GM19372 (cell line): ENCODE data around the gene HOXB1.

Experiments used
- ATAC-seq: cut with Tn5 transposase; IDR thresholded peaks from one replicate; pipeline ENCODE4 v1.9.1; 2021; ENCODE audit warnings: mild to moderate bottlenecking, low read depth, moderate library complexity; ENCODE audit not compliant: unreplicated experiment

HOXB1 gene

DNA sequence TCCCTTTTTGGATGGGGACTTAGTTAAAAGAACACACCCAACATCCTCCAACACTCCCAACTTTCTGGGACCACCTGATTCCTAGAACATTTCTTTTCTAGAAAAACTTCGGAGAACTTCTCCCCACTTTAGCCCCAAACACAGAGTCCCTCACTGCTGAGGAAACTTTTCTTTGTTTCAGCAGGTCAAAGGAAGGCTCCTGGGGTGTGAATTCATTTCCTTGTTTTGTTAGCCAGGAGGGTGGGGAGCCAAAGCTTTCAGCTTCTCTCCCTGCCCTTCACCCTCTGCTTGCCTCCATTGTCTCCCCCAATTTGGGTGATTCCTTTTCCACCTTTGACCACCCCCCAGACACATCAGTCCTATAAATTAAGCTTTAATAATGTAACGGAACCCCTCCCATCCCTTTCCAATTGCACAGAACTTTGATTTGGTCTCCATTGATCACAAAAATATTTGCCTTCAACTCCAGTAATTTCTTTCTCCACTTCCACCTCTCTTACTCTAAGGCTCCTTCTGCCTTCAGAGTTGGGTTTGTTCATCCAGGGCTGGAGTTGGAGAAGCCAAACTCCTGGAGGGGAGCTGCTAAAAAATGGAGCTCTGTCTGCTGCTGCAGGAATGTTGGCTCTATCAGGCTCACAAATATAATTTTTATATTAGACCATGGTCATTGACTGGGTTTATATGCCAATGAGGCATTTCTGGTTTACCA, 37.0 kb upstream of the HOXB1 start:
- ATAC-seq = no peak

DNA sequence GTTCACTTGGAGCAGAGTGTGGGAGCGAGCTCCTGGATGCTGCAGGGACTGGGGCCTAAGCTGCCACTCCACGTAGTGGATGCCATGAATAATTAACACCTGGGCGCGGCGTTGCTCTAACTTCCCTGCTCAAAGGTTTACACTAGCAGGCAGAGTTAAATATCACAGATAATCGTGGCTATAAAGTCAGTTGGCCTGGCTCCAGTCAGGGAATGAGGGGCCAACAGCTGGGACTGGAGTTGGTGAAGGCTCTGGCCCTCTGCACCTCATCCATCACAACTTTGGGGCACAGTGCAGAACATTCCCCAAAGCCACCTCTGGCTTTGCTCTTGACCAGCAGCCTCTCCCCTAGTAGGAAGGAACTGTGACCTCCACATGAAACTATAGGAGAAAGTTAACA, 36.4 kb upstream of the HOXB1 start:
- ATAC-seq = no peak

DNA sequence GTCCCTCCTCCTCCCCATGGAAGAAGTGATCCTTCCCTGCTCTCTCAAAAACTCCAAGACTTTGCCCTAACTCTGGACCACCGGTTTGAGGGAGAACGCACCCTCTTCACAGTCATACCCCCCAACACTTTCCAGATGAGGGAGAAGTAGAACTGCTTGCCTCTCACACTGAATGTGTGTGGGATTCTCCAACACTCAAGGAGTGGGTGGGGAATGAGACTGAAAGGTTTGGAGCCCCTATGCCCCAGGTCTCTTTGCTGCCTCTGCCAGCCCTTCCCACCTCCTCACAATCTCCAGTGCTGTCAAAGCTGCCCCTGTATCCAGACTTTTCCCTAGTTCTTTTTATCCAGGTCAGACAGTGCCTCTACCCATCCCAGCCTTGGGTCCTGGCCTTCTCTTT, 35.9 kb upstream of the HOXB1 start:
- ATAC-seq = no peak

DNA sequence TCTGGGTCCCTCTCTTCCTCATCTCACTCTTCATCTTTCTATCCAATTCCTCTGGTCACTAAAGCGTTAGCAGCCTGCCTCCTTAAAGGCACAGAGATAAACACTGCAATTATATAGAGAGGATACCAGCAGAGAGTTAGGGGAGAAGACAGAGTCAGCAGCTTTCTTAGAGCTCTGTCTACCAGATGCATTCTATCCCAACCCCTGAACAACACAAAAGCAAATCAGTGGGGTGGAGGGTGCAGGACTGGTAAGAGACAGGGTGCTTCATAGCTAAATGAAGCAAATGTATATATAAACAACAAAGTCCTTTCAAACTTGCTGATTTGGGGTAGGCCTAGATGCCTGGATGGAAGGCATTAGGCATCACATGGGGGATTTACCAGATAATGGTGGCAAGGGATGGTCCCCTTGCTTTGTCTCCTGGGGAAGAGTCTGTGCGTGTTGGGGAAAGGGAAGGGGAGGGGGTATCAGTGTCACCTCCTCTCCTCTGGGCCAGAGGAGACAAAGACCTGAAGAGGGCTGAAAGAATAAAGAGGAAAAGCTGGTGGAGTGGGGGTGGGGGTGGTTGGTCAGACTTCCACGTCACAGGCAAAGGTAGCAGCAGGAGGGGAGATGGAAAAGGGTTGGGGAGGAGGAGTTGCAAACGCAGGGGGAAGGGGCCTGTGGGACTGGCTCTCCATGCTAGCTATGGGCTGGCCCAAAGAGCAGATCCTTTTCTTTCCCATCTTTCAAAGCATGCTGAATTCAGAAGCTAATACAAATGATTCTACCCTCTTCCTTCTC, 35.3 kb upstream of the HOXB1 start:
- no peak for ATAC-seq

DNA sequence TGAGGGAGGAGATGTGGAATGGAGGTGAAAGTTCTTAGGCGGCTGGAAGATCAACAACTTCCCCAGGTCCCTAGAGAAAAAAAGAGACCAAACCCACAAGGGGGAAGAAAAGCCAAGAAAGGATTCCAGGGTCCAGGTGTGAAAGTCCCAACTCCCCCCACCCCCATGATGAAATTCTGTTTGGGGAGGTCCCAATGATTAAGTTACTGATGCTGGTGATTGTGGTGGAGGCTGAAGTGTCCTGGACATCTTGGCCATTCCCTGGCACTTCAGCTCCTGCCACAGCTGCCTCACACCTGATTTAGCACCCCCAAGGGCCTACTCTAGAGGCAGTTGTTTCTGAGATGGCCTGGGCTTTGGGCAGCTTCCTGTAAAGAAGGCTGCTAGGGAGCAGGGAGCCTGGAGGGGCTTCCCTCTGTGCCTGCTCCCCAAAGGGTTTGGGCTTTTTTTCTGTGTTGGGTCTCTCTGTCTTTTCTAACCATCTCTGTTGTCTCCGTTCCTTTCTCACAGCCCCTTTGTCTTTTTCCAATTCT, 34.3 kb upstream of the HOXB1 start:
- ATAC-seq = no peak

DNA sequence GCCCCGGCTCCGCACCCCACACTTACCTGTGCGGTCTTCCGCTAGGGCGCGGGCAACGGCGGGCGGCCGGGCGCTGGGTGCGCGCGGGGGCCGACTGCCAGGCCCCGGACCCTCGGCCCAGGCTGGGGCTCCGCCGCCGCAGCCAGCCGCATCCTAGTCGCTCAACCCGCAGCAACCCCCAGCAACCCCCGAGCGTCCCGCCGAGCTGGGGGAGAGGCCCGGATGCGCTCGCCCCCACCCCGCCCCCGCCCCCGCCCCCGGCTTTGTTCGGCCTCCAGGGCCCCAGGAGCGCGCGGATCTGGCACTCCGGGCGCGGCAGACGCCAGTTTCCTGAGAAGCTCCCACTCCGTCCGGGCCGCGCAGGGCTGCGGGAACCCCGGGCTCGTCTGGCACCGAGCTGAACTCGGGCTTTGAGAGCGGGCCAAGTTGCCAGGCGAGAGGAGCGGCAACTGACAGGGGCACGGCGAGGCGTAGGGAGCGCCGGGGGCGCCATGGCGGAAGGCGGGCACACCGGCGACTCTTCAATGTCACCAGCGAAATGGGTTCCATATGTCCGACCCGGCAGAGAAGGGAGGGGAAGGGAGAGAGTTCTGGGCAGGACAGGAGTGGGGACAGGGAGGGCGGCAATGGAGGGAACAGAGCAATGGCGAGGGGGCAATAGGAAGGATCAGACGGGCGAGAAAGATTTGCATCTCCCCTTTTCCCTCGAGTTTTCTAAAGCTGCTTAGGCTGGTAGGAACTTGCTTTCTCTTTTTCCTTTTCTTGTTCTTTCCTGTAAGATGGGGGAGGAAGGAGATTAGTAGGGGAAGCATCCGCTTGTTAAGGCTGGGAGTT, 33.6 kb upstream of the HOXB1 start:
- ATAC-seq = no peak

DNA sequence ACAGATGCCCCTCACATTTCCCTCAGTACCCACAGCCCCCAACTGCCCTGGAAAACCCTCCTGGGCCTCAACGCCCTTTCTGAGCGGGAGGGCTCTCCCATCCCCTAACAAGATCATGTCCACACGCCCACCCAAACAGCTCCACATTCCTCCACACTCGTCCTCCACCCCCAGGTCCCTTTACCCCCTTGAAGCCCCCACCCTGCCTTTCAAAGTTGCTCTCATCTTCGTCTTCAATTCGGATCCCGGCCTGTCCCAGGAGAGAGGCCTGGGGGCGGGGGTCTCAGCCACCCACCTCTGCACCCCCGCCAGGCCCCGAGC, 33.0 kb upstream of the HOXB1 start:
- ATAC-seq = no peak

DNA sequence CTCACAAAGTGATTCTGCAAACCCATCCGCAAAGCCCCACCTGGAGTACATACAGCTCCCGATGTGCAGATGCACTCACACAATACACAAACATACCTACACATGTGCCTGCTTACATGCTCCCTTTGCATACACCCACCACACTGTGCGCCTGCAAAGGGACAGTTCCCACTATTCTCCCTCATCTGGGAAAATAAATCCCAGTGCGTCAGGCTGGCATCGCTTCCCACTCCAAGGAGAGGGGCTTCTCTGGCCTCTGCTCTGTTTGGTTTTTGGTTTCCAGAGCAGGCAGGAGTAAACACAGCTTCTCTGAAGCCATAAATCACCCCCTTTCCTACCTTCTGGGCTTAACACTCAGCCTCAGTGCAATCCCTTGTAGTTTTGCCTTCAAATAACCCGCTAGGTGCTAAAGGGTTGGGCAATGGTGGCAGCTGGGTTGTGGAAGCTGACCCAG, 32.6 kb upstream of the HOXB1 start:
- no peak for ATAC-seq

DNA sequence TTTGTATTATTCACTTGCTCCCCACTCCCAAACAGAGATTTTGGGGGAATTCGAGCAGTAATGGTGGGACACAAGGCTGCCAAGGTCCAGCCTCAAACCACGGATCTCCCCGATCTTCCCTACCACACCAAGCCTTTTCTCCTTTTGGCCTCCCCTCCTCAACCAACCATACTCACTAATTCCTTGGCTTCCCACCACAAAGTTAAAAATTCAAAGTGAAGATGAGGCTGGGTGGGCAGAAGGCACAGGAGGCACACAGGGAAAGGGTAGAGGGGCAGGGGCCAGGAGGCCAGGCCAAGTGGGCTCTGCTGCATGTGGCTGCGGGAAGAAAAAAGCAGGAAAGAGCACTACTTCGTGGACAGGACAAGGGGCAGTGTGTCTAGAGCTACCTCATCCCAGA, 32.1 kb upstream of the HOXB1 start:
- no peak for ATAC-seq

DNA sequence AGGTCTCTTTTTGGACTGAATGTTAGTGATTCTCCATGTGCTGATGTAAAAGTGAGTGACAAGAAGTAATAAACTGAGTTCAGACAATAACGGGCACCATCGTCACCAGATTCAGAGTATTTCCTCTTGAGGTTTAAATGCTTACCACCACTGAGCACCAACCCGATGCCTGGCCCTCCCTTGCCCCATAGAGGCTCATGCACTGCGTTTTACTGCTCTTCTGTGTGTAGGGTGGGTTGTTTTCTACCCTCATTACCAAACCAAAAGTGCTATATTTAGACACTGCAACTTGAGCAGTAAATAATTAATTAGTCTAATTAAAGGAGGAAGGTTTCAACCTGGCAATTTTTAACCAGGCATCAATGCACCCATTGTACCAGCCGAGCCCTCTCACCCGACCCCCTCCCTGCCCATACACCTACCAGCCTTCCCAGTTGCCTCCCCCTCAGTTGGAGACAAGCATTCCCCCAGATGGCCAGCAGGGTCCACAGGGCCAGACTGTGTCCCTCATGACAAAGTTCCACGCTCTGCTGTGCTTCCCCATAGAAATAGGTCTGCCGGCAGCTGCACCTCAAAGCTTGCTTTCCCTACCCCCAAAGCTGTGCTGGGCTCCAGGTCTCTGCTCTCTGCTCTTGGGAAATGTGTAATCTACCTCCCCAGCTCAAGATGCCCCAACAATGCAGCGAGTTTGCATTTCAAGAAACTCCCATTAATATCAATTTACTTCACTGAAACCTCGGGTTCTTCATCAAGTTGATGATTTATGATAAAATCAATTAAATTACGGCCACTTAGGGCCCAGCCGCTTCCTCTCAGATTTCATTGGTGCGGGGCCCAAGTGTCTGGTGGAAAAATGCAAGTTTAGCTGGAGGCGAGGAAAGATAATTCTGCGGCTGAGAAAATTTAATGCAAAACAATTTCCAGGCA, 31.3 kb upstream of the HOXB1 start:
- ATAC-seq = no peak

DNA sequence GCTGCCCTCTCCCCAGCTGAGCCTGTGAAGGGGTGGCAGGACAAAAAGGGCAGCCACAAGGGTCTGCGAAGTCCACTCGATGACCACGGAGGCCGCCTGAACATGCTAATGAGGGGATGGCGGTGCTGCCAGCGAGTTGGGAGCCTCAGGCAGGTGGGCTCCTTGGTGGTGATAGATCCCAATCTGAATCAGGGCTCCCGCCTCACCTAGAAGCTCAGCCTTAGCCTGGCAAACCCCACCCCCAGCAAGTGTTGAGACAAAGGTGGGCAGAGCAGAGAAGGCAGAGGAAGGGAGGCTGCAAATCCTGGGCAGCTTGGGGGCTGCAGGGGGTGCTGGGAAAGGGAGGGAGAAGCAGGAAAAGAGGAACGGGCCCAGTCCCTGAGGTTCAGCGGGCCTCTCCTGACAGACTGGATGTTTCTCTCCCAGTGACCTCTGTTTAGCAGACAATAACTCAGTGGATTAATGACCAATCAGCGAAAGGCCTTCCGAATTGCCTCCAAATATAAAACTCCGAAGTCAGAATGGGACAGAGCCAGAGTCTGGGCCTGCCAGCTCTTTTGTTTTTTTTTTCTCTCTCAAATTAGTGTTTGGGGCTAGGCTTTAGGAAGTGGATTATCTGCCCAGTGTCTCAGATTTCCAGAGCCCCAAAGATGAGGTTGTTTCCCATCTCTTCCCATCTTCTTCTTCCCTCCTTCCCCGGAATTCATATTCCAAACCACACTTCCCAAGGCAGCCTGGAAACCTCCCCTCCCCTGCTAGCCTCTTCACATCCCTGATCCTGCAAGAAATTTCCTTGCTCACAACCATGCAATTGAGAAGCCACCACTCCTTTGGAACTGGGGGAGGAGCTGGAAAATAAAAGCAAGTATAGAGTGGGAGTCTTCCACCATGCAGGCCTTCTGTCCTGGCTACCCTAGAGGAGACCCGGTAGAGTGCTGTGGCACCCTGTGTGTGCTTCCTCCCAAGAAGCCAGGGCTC, 29.3 kb upstream of the HOXB1 start:
- ATAC-seq = no peak

DNA sequence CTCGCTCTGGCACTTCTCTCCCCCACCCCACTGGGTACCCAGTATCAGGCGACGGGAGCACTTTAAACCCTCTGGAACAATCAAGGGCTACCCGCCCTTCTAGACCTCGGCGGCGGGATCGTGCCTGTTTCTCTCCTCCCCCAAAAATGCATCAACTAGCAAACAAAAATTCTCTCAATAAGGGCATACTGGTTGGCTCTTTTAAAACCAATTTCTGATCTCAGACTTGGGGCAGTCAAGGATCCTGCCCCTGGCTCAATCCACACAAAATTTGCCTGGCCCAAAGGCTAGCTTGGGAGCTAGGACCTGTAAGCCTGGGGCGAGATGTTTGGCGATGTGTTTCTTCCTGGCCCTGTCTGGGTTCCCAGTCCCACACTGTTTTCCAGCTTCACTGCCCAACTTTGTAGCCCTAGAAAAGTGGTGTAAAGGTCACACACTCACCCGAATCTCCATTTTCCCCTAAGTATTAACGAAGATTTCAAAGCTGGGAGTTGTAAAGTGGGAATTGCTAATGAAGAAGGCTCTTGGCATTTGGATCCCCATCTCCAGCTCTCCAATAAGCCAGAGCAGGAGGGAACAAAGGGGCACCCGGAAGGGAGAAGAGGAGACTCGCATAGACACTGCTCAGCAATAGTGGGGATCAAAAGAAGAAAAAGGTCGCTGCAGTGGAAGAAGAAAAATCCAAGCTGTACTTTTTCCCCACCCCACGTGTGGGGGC, 28.5 kb upstream of the HOXB1 start:
- ATAC-seq = no peak

DNA sequence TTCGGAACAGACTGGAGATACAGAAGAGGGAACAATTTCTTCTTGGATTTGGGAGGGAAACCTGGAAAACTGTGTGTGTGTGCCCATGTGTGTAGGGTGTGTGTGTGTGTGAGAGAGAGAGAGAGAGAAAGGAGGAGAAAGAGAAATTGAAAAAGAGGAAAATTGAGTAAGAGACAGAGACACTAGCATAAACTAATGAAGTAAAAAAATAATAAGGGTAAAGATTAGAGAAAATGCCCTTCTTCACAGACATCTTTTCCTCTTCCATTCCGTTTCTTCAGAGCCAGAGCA, 28.0 kb upstream of the HOXB1 start:
- ATAC-seq = no peak

DNA sequence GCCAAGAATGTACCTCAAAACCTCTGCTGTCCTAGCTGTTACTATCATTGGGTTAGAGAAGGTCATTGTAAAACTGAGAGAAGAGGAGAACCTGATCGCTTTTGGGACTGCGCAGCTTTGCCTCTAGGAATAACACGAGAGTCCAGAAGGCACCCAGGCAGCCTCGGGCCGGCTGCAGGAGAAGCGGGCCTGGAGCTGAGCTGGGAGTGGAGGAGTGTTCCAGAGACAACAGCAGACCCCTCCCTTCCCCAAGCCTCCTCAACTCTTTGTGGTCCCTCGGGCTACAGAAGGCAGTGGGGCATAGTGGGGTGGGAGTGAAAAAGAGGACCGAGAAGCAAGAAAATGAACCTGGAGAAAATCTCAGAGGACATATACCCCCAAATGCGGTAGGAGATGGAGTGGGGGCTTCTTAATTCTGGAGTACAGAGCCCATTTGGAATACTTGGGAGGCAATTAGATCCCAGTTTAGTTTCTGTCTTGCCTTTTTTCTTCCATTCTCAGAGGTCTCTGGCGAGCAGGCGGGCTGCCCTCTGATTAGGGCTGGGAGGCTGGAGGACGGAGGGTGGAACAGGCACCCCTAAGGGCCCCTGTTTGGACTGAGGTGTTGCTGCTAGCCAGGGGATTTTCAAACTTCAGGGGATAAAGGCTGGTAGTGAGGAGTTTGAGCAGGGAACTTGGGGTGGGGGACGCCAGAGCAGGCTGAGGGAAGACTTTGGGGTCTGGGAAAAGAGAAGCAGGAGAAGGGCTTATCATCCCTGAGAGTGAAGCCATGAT, 27.4 kb upstream of the HOXB1 start:
- no peak for ATAC-seq

DNA sequence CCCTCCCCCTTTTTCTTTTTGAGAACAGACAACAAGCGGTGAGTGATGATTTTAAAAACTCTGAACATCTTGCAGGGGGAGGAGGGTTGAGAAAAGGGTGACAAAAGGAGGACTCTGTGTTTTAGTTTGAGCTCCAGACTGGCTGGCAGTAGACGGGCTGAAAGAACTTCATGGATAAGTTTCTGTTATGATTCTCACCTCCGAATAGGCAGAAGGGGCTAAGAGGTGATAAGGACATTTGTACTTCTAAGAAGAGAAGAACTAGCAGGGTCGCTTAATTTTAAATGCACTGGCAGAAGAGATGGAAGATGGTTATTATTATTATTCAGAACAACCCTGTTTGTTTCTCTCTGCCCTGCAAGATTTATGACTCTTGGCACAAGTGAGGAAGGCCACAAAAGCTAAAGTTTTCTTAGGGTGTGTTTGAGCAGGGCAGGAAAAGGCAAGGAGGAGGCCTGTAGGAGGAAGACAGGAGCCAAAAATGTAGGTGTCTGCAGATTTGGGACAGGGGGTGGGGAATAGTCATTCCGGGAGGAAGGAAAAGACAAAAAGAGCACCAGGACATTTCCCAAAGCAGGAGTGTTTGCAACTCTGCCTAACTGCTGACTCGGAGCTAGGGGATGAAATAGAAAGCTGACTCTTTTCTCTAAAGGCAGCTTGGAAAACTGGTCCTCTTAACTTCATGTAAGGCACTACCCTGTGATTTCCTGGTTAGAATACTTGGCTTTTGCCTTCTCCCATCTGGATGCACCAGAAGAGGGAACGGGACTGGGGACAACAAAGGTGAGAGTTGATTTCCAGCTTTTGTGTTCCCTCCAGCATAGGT, 26.0 kb upstream of the HOXB1 start:
- ATAC-seq = no peak

DNA sequence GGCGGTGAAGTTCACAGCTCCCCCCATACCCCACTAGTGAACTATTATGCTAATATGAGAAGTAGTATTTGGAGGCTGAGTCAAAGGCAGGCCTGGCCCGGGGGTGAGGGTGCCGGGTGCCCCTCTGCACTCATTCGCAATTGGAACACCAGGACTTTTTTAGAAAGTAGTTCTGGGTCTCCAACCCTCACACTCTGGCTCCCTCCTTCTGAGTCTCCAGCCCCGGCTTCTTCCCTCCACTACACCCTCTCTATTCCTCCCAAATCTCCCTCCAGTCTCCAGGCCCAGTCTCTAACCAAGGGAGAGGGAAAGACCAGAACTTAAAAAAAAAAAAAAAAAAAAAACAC, 25.4 kb upstream of the HOXB1 start:
- no peak for ATAC-seq
